SK-N-SH (cell line): ENCODE data around the gene SEZ6L. TPM values are rescaled to one million over a fixed set of nuclear protein-coding genes. Genes with fewer than 3 reads are reported as not detected.
A peak's percentile ranks its signal among the peaks of the same experiment; 100 is the strongest.

ENCODE experiments used
- CTCF ChIA-PET: fragments of 300-600, 350-600 bp; formaldehyde crosslinking; extraction: SDS; loops from one replicate; lab custom pipeline; 2021; lab: Yijun Ruan, JAX
- POLR2A ChIA-PET: fragments of 350-600 bp; sonication (Branson Sonifier 250); formaldehyde crosslinking; extraction: SDS; loops from one replicate; lab custom pipeline; 2020; ENCODE audit warnings: antibody characterized with exemption, inconsistent platforms; lab: Yijun Ruan, JAX
- DNase-seq: peaks from one replicate; pipeline ENCODE4 v3.0.0; 2012
- H2AFZ ChIP-seq: fragments of 200-600 bp; sonication (generic); 2 replicates; pipeline ENCODE4 v1.8.1; 2016; ENCODE audit warnings: antibody characterized with exemption, mild to moderate bottlenecking, low read depth
- H3F3A ChIP-seq: fragments of 200-600 bp; sonication (generic); replicated peaks from 2 replicates; pipeline ENCODE3; 2016; ENCODE audit warnings: antibody characterized with exemption, mild to moderate bottlenecking; ENCODE audit not compliant: insufficient read depth
- H3K27ac ChIP-seq, 2 experiments: fragments of 200-500 bp in 1 of 2; fragments of 200-600 bp in 1 of 2; sonication (Bioruptor generic) in 1 of 2; sonication (generic), shearing (Covaris generic) in 1 of 2; 2 replicates each; pipeline versions ENCODE4 v1.5.1 to v1.6.1; 2014 to 2016; ENCODE audit warnings: low read depth in 2 of 2, inconsistent platforms in 1 of 2, low read length in 1 of 2, mild to moderate bottlenecking in 1 of 2, mixed read lengths in 1 of 2
- H3K27me3 ChIP-seq: fragments of 200-600 bp; sonication (generic), shearing (Covaris generic); 2 replicates; pipeline ENCODE4 v1.6.1; 2016; ENCODE audit warnings: mixed run types; ENCODE audit not compliant: insufficient read depth
- H3K36me3 ChIP-seq, 2 experiments: fragments of 200-500 bp in 1 of 2; fragments of 200-600 bp in 1 of 2; sonication (Bioruptor generic) in 1 of 2; sonication (generic) in 1 of 2; replicated peaks in 1 of 2; 2 replicates each; pipeline versions ENCODE3 to v1.5.1; 2014 to 2016; ENCODE audit warnings: low read length in 1 of 2, mild to moderate bottlenecking in 1 of 2; ENCODE audit not compliant: insufficient read depth in 2 of 2, control insufficient read depth in 1 of 2
- H3K4me1 ChIP-seq, 2 experiments: fragments of 200-500 bp in 1 of 2; fragments of 200-600 bp in 1 of 2; sonication (Bioruptor generic) in 1 of 2; sonication (generic), shearing (Covaris generic) in 1 of 2; 2 replicates each; pipeline versions ENCODE4 v1.5.1 to v1.6.1; 2014 to 2016; ENCODE audit warnings: low read depth in 1 of 2, low read length in 1 of 2, mixed run types in 1 of 2; ENCODE audit not compliant: insufficient read depth in 2 of 2, control insufficient read depth in 1 of 2
- H3K4me2 ChIP-seq: fragments of 200-600 bp; sonication (generic), shearing (Covaris generic); 2 replicates; pipeline ENCODE4 v1.6.1; 2017; ENCODE audit warnings: mixed run types
- H3K4me3 ChIP-seq, 2 experiments: fragments of 200-500 bp in 1 of 2; fragments of 200-600 bp in 1 of 2; sonication (Bioruptor generic) in 1 of 2; sonication (generic), shearing (Covaris generic) in 1 of 2; 2 replicates each; pipeline versions ENCODE4 v1.5.1 to v1.8.1; 2014 to 2016; ENCODE audit warnings: low read depth in 2 of 2, inconsistent platforms in 1 of 2, low read length in 1 of 2, mild to moderate bottlenecking in 1 of 2, mixed read lengths in 1 of 2, moderate library complexity in 1 of 2
- H3K79me2 ChIP-seq: fragments of 200-600 bp; sonication (generic); 2 replicates; pipeline ENCODE4 v1.8.1; 2017; ENCODE audit warnings: mild to moderate bottlenecking; ENCODE audit not compliant: insufficient read depth
- H3K9ac ChIP-seq: fragments of 200-600 bp; sonication (generic); 2 replicates; pipeline ENCODE4 v1.6.1; 2017; ENCODE audit warnings: mixed run types
- H3K9me2 ChIP-seq: fragments of 200-600 bp; sonication (generic); 2 replicates; pipeline ENCODE4 v1.6.1; 2017; ENCODE audit warnings: mixed run types
- H3K9me3 ChIP-seq: fragments of 200-600 bp; sonication (generic); 2 replicates; pipeline ENCODE4 v1.6.1; 2017; ENCODE audit warnings: mixed run types, mild to moderate bottlenecking, moderate library complexity
- H4K20me1 ChIP-seq: fragments of 200-600 bp; sonication (generic); 2 replicates; pipeline ENCODE4 v1.6.1; 2017; ENCODE audit warnings: mild to moderate bottlenecking, mixed run types; ENCODE audit not compliant: insufficient read depth
- CTCF ChIP-seq: fragments of 200-600 bp; sonication (generic); IDR thresholded peaks from 2 replicates; pipeline ENCODE4 v1.6.1; 2017; ENCODE audit warnings: antibody characterized with exemption, mild to moderate bottlenecking, moderate library complexity
- EP300 ChIP-seq, 2 experiments: IDR thresholded peaks; 2 replicates each; pipeline versions ENCODE4 v1.4.0 to v1.6.1; 2012; ENCODE audit warnings: borderline replicate concordance in 1 of 2, low read depth in 1 of 2, low read length in 1 of 2
- EZH2phosphoT487 ChIP-seq: fragments of 200-600 bp; sonication (generic); IDR thresholded peaks from 2 replicates; pipeline ENCODE4 v1.6.1; 2017; ENCODE audit warnings: low read depth, mixed run types, mild to moderate bottlenecking, antibody characterized with exemption, moderate library complexity, borderline replicate concordance
- FOSL2 ChIP-seq: IDR thresholded peaks from 2 replicates; pipeline ENCODE4 v1.4.0; 2012; ENCODE audit warnings: low read depth, mild to moderate bottlenecking, moderate library complexity, borderline replicate concordance
- FOXJ3 ChIP-seq: sonication (generic); formaldehyde crosslinking; IDR thresholded peaks from 2 replicates; pipeline ENCODE4 v1.5.1; 2020; ENCODE audit warnings: mild to moderate bottlenecking, missing genetic modification reagents
- GABPA ChIP-seq: IDR thresholded peaks from 2 replicates; pipeline ENCODE4 v1.4.0; 2012; ENCODE audit warnings: low read depth, mild to moderate bottlenecking
- MAX ChIP-seq: IDR thresholded peaks from 2 replicates; pipeline ENCODE4 v1.4.0; 2012; ENCODE audit warnings: low read depth
- MXI1 ChIP-seq: IDR thresholded peaks from 2 replicates; pipeline ENCODE4 v1.6.1; 2012; ENCODE audit warnings: mild to moderate bottlenecking, low read depth, low read length, improper control_type of control experiment
- RAD21 ChIP-seq: IDR thresholded peaks from 2 replicates; pipeline ENCODE4 v1.6.1; 2012; ENCODE audit warnings: mild to moderate bottlenecking, low read length
- SIN3A ChIP-seq: IDR thresholded peaks from 2 replicates; pipeline ENCODE4 v1.6.1; 2012; ENCODE audit warnings: low read depth, mild to moderate bottlenecking, low read length, moderate library complexity, borderline replicate concordance
- SMC3 ChIP-seq: IDR thresholded peaks from 2 replicates; pipeline ENCODE4 v1.6.1; 2012; ENCODE audit warnings: low read depth, low read length, improper control_type of control experiment
- YY1 ChIP-seq: IDR thresholded peaks from 2 replicates; pipeline ENCODE4 v1.4.0; 2012; ENCODE audit warnings: low read depth, mild to moderate bottlenecking
- WGBS: methylation state at CpG from one replicate; pipeline ENCODE4 v1.1.6; 2017; ENCODE audit warnings: low lambda C conversion rate; 5-methylcytosine and 5-hydroxymethylcytosine counted together
- polyA plus RNA-seq, 3 experiments: library from polyadenylated mRNA; depleted of rRNA; stranded (reverse); fragments of >200 nt; gene quantifications; 2 replicates each; pipeline ENCODE4 v1.2.3, GENCODE V29; 2012
- TF ChIP-seq, protein P1 (sequence below): fragments of 150-350 bp; IDR thresholded peaks from 2 replicates; pipeline ENCODE4 v1.6.1; 2017; ENCODE audit warnings: antibody characterized with exemption, low read length, low read depth, borderline replicate concordance
- TF ChIP-seq, protein P2 (sequence below): IDR thresholded peaks from 2 replicates; pipeline ENCODE4 v1.6.1; 2012; ENCODE audit warnings: mild to moderate bottlenecking, low read depth, low read length, moderate library complexity
- TF ChIP-seq, protein P3 (sequence below): IDR thresholded peaks from 2 replicates; pipeline ENCODE4; 2012

The SEZ6L gene
- polyA plus RNA-seq, 1 of the 3 experiments (the other 2 are of a cell fraction), result 0.10 TPM

DNA sequence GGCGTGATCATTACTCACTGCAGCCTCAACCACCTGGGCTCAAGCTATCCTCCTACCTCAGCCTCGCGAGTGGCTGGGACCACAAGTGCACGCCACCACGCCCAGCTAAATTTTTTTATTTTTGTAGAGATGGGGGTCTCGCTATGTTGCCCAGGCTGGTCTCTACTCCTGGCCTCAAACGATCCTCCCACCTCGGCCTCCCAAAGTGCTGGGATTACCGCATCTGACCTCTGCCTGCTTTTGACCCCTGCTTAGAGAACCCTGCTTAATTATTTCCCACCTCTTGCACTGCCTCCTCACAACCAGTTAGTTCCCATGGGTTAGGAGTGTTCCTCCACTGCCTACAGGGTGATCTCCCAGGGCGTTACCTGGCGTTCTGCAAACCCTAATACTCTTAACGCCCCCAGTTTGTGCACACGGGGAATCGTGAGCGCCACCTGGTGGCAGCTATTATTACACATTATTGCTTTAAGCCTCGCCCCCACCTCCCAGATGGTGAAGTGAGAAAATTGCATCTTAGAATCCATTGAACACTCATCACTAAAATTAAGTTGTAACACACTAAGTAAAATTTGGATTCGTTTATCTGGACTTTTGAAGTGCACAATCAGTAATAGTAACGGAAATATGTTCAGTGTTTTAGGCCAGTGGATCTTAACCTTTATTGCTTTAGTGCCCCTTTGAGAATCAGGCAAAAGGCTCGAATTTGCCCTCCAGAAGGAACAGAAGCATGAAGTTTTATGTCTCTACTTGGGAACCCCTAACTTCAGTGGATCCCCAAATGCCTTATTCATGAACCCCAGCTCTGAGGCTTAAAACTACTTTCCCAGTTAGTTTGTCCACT is 198.4 kb downstream of the SEZ6L start (continued):
- TF ChIP-seq CTCF (peak; percentile 93), MXI1 (no peak), FOSL2 (no peak), MAX (no peak), EZH2phosphoT487 (no peak), RAD21 (peak; percentile 41), SIN3A (no peak), FOXJ3 (CRISPR knock-in tag) (no peak), SMC3 (peak; percentile 25; the same call in 1 of the 2 replicates)

GRCh38 chr22:26372890-26373289 is 203.6 kb downstream of the SEZ6L start:
- H3K9ac ChIP-seq, result no peak overlapping the region
- TF ChIP-seq EP300 (IDR thresholded peaks at IDR 0.05; ENCODE audit: borderline replicate concordance in 1 of 2, low read depth in 1 of 2, low read length in 1 of 2) (no peak), YY1 (no peak), GABPA (no peak)
- TF ChIP-seq, protein P1, sequence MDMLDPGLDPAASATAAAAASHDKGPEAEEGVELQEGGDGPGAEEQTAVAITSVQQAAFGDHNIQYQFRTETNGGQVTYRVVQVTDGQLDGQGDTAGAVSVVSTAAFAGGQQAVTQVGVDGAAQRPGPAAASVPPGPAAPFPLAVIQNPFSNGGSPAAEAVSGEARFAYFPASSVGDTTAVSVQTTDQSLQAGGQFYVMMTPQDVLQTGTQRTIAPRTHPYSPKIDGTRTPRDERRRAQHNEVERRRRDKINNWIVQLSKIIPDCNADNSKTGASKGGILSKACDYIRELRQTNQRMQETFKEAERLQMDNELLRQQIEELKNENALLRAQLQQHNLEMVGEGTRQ, result no peak
- TF ChIP-seq, protein P2, sequence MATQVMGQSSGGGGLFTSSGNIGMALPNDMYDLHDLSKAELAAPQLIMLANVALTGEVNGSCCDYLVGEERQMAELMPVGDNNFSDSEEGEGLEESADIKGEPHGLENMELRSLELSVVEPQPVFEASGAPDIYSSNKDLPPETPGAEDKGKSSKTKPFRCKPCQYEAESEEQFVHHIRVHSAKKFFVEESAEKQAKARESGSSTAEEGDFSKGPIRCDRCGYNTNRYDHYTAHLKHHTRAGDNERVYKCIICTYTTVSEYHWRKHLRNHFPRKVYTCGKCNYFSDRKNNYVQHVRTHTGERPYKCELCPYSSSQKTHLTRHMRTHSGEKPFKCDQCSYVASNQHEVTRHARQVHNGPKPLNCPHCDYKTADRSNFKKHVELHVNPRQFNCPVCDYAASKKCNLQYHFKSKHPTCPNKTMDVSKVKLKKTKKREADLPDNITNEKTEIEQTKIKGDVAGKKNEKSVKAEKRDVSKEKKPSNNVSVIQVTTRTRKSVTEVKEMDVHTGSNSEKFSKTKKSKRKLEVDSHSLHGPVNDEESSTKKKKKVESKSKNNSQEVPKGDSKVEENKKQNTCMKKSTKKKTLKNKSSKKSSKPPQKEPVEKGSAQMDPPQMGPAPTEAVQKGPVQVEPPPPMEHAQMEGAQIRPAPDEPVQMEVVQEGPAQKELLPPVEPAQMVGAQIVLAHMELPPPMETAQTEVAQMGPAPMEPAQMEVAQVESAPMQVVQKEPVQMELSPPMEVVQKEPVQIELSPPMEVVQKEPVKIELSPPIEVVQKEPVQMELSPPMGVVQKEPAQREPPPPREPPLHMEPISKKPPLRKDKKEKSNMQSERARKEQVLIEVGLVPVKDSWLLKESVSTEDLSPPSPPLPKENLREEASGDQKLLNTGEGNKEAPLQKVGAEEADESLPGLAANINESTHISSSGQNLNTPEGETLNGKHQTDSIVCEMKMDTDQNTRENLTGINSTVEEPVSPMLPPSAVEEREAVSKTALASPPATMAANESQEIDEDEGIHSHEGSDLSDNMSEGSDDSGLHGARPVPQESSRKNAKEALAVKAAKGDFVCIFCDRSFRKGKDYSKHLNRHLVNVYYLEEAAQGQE, result no peak
- TF ChIP-seq, protein P3, sequence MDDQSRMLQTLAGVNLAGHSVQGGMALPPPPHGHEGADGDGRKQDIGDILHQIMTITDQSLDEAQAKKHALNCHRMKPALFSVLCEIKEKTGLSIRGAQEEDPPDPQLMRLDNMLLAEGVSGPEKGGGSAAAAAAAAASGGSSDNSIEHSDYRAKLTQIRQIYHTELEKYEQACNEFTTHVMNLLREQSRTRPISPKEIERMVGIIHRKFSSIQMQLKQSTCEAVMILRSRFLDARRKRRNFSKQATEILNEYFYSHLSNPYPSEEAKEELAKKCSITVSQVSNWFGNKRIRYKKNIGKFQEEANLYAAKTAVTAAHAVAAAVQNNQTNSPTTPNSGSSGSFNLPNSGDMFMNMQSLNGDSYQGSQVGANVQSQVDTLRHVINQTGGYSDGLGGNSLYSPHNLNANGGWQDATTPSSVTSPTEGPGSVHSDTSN, result no peak
- no peaks in the 10 kb centered on the region for H3K9me2 ChIP-seq
- ChIA-PET CTCF (interaction anchor here (0.9 to 4.1 kb wide), 4 partner anchors 7 to 88 kb away, joined by 3 to 24 read pairs (median 3); no protein-coding TSS in a partner anchor), POLR2A (no interaction called here)
- 46% methylated on average over 4 of the region's 4 CpGs for WGBS
- H3K4me2 ChIP-seq, result no peak overlapping the region
- H3F3A ChIP-seq, result no peaks in the 10 kb centered on the region
- no peaks in the 10 kb centered on the region for H3K79me2 ChIP-seq
- no peaks in the 10 kb centered on the region for H3K4me1 ChIP-seq
- no peak for DNase-seq
- H3K4me3 ChIP-seq, result no peak overlapping the region
- no peaks in the 10 kb centered on the region for H3K9me3 ChIP-seq
- no peaks in the 10 kb centered on the region; the same call in 1 of the 2 replicates for H3K27me3 ChIP-seq
- no peaks in the 10 kb centered on the region for H3K36me3 ChIP-seq
- H4K20me1 ChIP-seq, result no peaks in the 10 kb centered on the region
- H3K27ac ChIP-seq, result no peak overlapping the region
- H2AFZ ChIP-seq, result no peak overlapping the region
